Measurements from ENCODE around the gene METTL25B.

The METTL25B gene

GRCh38 chr1:156775799-156776198 lies 47.5 kb downstream of the METTL25B start:
- Histone ChIP-seq H3K4me3 (replicated peaks; ENCODE audit: low read depth, low read length) (no peak overlapping the region), H3K27me3 (replicated peaks; ENCODE audit: control insufficient read depth, insufficient read depth, low read length) (no peaks in the 10 kb centered on the region), H3K36me3 (ENCODE audit: control insufficient read depth, insufficient read depth, low read length) (peaks cover 3% of the 10 kb centered on the region)
- no peak for TF ChIP-seq CTCF (IDR thresholded peaks at IDR 0.05; ENCODE audit: insufficient read depth, low read length, poor library complexity, severe bottlenecking)
- no peak for DNase-seq (ENCODE audit: extremely low read depth, insufficient read length)

- no peak for DNase-seq (ENCODE audit: extremely low read depth, insufficient read length)
- no peaks in the 10 kb centered on the region for H3K27me3 ChIP-seq (replicated peaks; ENCODE audit: control insufficient read depth, insufficient read depth, low read length)
- H3K4me3 ChIP-seq (replicated peaks; ENCODE audit: low read depth, low read length) = no peak overlapping the region
- H3K36me3 ChIP-seq (ENCODE audit: control insufficient read depth, insufficient read depth, low read length) = no peaks in the 10 kb centered on the region; the same call in 1 of the 2 replicates
- TF ChIP-seq CTCF (IDR thresholded peaks at IDR 0.05; ENCODE audit: insufficient read depth, low read length, poor library complexity, severe bottlenecking) = no peak
Observed at GRCh38 chr1:156776942-156777341, 48.7 kb downstream of the METTL25B start.

GRCh38 chr1:156777573-156777972 lies 49.3 kb downstream of the METTL25B start:
- no peak for DNase-seq (ENCODE audit: extremely low read depth, insufficient read length)
- no peaks in the 10 kb centered on the region for H3K27me3 ChIP-seq (replicated peaks; ENCODE audit: control insufficient read depth, insufficient read depth, low read length)
- H3K36me3 ChIP-seq (ENCODE audit: control insufficient read depth, insufficient read depth, low read length) = no peaks in the 10 kb centered on the region; the same call in 1 of the 2 replicates
- no peak overlapping the region for H3K4me3 ChIP-seq (replicated peaks; ENCODE audit: low read depth, low read length)
- TF ChIP-seq CTCF (IDR thresholded peaks at IDR 0.05; ENCODE audit: insufficient read depth, low read length, poor library complexity, severe bottlenecking) = no peak

GRCh38 chr1:156781585-156782186 lies 53.4 kb downstream of the METTL25B start:
- Histone ChIP-seq H3K4me3 (replicated peaks; ENCODE audit: low read depth, low read length) (no peak overlapping the region), H3K27me3 (replicated peaks; ENCODE audit: control insufficient read depth, insufficient read depth, low read length) (no peaks in the 10 kb centered on the region), H3K36me3 (ENCODE audit: control insufficient read depth, insufficient read depth, low read length) (peaks cover 8% of the 10 kb centered on the region)
- TF ChIP-seq CTCF (IDR thresholded peaks at IDR 0.05; ENCODE audit: insufficient read depth, low read length, poor library complexity, severe bottlenecking) = no peak
- no peak for DNase-seq (ENCODE audit: extremely low read depth, insufficient read length)

- no peaks in the 10 kb centered on the region for H3K27me3 ChIP-seq (replicated peaks; ENCODE audit: control insufficient read depth, insufficient read depth, low read length)
- peaks cover 13% of the 10 kb centered on the region for H3K36me3 ChIP-seq (ENCODE audit: control insufficient read depth, insufficient read depth, low read length)
- no peak for DNase-seq (ENCODE audit: extremely low read depth, insufficient read length)
- no peak for TF ChIP-seq CTCF (IDR thresholded peaks at IDR 0.05; ENCODE audit: insufficient read depth, low read length, poor library complexity, severe bottlenecking)
- H3K4me3 ChIP-seq (replicated peaks; ENCODE audit: low read depth, low read length) = no peak overlapping the region
Observed at GRCh38 chr1:156785458-156785857, 57.2 kb downstream of the METTL25B start.

Data from GM06990 (cell line).